Breast epithelium (tissue), 3 donors: ENCODE results near the gene PTPRH.

Source experiments
- POLR2A ChIP-seq: fragments of 450-650 bp; IDR thresholded peaks from one replicate; pipeline ENCODE4 v1.6.1; 2016; ENCODE audit warnings: antibody characterized with exemption, mild to moderate bottlenecking, moderate library complexity
- POLR2AphosphoS5 ChIP-seq, 3 donors: sonication (generic); formaldehyde crosslinking; IDR thresholded peaks; one replicate each; pipeline ENCODE4 v1.6.1; 2017; ENCODE audit warnings: antibody characterized with exemption in 3 of 3
- TF ChIP-seq, protein P1 (sequence below), 3 donors: fragments of 450-650 bp; IDR thresholded peaks; one replicate each; pipeline ENCODE4 v1.5.1; 2016 to 2017; ENCODE audit warnings: antibody characterized with exemption in 3 of 3, mild to moderate bottlenecking in 3 of 3, moderate library complexity in 3 of 3

DNA sequence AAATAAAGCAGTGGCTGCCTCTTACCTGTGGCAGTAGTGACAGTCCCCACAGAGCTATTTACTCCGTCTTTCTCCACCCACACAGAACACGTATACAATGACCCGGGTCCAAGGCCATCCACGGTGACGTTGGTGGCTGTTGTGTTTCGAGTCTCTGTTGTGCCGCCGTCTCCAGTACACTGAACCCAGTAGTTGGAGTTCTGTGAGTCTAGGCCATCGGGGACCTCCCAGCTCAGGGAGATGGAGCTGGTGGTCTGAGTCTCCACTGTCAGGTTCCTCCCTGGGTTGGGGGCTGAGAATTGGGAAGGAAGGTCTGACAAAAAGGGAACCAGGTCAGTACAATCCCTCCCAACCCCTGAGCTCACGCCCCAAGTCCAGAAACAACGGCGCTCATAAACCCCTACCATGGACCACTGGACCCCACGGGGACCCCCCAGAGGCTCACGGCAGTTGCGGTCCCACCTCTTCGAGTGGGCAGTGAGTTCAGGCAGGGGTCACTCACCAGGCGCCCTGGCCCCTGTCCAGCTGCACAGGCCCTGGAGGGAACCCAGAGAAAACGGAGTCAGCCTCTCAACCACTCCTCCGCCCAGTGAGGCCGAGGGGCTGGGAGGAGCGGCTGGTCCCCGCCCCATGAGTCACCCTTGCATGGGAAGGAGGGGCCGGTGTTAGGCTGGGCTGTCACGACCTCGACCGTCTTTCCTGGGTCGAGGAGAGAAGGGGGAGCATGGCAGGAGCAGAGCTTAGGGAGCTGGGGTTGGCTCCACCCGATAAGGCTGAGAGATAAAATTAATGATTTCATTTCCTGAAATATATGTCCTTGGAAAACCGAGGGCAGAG lies 2.4 kb downstream of the PTPRH start:
- TF ChIP-seq, protein P1, sequence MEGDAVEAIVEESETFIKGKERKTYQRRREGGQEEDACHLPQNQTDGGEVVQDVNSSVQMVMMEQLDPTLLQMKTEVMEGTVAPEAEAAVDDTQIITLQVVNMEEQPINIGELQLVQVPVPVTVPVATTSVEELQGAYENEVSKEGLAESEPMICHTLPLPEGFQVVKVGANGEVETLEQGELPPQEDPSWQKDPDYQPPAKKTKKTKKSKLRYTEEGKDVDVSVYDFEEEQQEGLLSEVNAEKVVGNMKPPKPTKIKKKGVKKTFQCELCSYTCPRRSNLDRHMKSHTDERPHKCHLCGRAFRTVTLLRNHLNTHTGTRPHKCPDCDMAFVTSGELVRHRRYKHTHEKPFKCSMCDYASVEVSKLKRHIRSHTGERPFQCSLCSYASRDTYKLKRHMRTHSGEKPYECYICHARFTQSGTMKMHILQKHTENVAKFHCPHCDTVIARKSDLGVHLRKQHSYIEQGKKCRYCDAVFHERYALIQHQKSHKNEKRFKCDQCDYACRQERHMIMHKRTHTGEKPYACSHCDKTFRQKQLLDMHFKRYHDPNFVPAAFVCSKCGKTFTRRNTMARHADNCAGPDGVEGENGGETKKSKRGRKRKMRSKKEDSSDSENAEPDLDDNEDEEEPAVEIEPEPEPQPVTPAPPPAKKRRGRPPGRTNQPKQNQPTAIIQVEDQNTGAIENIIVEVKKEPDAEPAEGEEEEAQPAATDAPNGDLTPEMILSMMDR (IDR thresholded peaks at IDR 0.05), result no peak
- TF ChIP-seq POLR2A (no peak), POLR2AphosphoS5 (IDR thresholded peaks at IDR 0.05) (peak in 2 of 3 donors; percentile 45 to 63)
